Measurements from ENCODE around the gene HIPK2.

DNA sequence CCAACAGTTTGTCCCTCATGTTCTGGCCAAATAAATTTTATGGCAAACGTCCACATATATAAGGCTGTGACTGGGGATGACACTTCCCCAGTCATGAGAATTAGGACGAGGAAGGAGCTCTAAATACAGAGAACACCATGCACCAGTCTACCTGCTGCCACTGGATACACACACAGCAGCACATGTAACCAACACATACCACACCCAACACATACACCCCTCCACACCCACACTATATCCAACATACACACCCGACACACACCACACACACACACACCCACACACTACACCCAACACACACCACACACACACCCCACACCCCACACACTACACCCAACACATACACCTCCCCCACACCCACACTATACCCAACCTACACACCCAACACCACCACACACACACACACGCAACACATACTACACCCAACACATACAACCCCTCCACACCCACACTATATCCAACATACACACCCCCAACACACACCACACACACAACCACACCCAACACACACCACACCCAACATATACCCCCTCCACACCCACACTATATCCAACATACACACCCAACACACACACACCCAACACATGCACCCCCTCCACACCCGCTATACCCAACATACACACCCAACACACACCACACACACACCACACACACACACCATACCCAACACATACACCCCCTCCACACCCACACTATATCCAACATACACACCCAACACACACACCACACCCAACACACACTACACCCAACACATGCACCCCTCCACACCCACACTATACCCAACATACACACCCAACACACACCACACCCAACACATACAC is 74.1 kb downstream of the HIPK2 start:
- TF ChIP-seq, protein P1, sequence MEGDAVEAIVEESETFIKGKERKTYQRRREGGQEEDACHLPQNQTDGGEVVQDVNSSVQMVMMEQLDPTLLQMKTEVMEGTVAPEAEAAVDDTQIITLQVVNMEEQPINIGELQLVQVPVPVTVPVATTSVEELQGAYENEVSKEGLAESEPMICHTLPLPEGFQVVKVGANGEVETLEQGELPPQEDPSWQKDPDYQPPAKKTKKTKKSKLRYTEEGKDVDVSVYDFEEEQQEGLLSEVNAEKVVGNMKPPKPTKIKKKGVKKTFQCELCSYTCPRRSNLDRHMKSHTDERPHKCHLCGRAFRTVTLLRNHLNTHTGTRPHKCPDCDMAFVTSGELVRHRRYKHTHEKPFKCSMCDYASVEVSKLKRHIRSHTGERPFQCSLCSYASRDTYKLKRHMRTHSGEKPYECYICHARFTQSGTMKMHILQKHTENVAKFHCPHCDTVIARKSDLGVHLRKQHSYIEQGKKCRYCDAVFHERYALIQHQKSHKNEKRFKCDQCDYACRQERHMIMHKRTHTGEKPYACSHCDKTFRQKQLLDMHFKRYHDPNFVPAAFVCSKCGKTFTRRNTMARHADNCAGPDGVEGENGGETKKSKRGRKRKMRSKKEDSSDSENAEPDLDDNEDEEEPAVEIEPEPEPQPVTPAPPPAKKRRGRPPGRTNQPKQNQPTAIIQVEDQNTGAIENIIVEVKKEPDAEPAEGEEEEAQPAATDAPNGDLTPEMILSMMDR (IDR thresholded peaks at IDR 0.05; ENCODE audit: low read length), result no peak
- no peak for TF ChIP-seq EZH2 (IDR thresholded peaks at IDR 0.05; ENCODE audit: borderline replicate concordance, low read length)

Data from OCI-LY1 (cell line).